Middle frontal gyrus (tissue), 1 donor: ENCODE measurements around the gene EPX.

Experiments used
- DNase-seq: peaks from one replicate; pipeline ENCODE4 v3.0.0-alpha.2; 2015; ENCODE audit warnings: low spot score; ENCODE audit errors: extremely low spot score

Gene EPX

DNA sequence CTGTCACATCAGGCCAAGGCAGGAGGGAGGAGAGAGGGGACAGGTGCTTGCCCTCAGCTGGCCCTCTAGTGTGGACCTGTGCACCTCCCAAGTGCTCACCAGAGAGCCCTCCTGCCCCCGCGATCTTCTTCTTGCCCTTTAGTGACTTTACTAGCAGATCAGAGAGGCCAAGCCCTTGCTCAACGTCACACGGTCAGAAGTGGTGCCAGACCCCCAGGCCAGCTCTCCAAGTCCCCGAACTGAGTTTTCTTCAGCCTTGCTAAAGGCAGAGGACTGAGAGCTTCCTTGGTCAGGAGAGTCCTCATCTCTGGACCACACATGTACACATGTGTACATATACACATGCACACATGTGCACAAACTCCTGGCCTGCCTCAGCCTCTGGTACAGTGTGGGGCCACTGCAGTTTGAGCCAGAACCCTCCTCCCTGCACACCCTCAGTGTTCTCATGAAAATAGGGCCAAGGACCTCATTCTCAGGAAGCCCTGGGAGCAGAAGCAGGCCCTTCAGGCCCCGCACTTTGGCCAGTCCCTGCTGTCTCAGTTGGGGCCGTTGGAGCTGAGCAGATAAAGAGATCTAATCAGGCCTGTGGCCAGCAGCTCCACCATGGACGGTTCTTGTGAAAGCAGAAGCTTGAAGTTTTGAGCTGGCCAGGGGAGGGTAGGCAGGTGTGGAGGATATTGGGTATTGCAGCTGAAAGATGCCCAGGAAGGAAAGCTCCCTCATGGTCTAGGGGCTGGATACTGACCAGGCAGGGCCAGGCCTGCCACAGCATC, 7.4 kb upstream of the EPX start:
- DNase-seq, result no peak

DNA sequence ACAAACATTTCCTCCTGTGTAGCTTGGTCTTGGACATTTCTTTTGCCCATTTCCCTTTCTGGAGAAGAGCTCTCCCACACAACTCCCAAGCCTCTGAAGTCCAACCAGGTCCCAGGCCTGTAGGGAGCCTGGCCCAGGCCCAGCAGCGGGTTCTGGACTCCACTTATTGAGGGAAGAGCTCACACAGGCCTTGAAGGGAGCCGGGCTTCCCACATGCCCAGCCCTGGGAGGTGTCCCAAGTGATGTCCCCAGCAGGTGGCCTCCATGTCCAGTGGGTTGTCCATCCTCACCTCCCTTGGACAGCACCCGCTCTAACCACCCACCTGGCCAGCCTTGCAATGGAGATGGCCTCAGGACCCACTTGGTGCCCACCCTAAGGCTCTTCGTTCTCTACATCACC, 5.9 kb upstream of the EPX start:
- no peak for DNase-seq

DNA sequence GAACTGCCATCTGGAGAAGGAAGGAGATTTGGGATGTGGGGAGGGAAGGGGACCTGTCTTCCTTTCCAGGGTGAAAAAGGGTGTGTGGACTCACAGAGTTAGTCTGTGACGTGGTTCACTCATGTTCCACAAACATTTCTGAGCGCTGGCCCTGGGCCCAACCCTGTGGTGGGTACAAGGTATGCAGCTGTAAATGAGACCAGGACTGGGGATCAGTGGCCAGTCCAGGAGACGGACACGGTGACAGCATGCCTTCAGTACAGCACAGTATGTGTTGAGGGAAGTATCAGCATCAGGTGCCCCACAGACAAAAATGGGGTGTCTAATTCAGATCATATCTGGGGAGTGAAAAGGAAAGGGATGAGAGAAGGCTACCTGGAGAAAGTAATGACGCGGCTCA, 5.5 kb upstream of the EPX start:
- DNase-seq, result no peak

DNA sequence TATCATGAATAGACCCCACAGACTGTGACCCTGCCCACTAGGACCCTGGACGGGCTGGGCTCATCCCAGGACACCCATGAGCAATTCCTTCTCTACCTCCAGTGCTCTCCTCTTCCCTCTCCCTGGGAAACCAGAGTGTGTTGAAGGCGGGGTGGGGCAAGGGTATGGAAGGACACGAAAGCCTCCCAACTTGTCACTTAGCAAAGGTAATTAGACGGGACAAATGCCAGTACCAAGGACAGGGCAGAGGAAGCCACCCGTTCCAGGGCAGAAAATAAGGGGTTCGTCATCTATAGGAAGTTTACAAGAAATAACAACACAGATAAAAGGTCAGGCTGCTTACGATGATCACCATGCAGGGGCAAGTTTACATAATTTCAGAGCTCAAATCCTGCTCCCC, 4.9 kb upstream of the EPX start:
- DNase-seq, result no peak

DNA sequence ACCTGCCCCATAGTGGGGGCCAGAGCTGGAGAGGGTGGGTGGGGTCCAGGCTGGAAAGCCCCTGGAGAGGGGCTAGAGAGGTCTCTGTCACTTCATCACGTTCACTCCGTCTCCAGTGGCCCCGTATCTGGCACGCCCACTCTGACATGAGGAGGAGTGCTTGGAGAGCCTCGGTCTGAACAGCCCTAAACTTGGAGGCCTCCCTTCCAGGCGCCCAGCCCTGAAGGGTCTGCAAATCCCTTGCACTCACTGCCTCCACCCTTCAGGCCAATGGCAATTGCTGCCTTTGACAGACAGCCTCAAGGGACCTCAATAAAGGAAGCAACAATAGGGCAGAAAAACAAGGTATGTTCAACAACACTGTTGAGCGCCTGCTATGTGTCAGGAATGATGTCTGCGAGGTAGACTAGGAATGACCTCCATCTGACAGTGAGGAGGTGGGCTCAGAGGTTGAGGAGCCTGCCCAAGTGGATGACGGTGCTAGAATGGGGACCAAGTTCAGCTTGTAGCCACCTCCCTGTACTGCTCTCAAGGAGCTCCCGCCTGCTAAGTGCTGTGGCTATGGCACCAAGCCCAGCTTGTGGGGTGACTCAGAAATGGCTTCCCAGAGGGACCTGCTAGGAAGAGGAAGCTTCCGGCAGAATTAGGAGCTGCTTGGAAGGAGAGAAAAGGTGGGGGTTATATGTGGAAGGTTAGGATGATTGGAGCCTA, 2.9 kb upstream of the EPX start:
- DNase-seq, result peak; percentile 24

DNA sequence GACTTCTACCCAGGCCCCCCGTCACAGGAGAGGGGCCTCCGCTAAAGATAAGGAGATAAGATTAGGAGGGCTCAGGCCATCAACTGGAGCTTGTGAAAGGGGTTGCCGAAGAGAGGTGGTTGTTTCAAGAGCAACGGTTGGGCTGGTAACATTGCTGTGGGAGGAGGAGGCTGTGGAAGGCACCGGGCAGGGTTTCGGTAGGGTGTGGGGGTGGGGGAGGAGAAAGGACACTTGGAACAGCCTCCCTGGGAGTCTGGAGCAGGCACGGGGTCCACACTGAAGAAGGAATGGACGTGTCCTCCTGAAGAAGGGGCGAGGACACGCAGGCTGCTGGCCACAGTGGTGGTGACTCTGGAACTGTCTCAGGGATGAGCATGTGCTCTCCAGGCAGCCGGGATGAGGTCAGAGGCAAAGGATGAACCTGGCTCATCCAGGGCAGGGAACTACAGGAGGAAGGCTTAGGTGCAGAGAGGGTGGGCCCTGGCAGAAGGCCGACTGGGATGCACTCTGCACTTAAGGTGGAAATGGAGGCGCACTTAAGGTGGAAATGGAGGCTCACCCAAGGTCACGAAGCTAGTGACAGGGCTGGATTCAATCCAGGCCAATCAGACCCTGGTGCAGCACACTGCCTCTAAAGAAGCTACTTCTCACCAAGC, 1.2 kb upstream of the EPX start:
- DNase-seq, result no peak

DNA sequence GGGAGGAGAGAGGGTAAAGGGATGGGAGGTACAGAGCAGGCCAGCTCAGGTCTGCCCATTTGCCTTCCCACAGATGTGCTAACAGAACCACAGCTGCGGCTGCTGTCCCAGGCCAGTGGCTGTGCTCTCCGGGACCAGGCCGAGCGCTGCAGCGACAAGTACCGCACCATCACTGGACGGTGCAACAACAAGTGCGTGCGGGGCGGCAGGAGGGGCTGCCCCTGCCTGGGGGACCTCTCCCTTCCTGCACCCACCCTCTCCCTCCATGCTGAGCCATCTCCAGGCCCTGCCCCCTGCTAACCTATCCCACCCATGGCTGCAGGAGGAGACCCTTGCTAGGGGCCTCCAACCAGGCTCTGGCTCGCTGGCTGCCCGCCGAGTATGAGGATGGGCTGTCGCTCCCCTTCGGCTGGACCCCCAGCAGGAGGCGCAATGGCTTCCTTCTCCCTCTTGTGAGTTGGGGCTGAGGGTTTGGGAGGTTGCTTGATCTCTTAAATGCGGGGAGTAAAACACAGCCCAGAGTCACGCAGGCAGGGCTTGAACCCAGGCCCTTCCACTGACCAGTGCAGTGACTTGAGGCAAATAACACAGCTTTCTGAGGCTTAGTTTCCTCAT, 1.2 kb downstream of the EPX start:
- no peak for DNase-seq

DNA sequence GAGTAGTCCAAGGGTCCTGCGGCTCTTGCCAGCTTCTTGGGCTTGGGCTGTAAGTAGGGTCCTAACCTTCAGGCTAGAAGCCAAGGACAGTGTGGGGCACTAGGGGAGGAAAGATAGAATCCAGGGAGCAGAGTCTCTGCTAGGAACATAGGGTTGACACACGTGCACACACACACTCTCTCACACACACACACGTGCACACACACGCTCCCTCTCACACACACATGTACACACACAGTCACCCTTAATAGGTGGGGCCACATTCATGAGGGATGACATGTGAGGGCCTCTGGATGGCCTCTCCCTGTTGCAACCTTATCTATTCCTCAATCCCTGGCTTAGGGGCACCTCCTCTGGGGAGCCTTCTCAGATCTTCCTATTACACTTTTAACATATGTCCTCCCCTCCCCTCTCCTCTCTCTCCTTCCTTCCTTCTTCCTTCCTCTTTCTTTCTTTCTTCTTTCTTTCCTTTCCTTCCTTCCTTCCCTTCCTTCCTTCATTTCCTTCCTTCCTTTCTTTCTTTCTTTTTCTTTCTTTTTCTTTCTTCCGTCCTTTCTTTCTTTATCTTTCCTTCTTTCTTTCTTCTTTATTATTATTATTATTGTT, 3.1 kb downstream of the EPX start:
- no peak for DNase-seq

DNA sequence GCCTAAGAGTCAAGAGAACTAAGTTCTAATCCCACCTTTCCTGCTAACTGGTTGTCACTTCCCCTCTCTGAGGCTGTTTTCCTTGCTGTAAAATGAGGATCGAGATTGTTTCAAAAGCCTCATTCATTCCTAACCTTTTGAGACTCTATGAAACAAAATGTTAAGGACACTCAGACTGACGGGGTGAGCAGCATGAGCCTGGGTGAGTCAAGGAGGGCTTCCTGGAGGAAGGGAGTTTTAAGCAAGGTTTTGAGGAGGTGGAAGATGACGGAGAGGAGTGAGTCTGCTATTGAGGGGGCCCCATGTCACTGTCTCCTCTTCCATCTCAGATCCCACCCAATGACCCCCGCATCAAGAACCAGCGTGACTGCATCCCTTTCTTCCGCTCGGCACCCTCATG, 4.1 kb downstream of the EPX start:
- no peak for DNase-seq

DNA sequence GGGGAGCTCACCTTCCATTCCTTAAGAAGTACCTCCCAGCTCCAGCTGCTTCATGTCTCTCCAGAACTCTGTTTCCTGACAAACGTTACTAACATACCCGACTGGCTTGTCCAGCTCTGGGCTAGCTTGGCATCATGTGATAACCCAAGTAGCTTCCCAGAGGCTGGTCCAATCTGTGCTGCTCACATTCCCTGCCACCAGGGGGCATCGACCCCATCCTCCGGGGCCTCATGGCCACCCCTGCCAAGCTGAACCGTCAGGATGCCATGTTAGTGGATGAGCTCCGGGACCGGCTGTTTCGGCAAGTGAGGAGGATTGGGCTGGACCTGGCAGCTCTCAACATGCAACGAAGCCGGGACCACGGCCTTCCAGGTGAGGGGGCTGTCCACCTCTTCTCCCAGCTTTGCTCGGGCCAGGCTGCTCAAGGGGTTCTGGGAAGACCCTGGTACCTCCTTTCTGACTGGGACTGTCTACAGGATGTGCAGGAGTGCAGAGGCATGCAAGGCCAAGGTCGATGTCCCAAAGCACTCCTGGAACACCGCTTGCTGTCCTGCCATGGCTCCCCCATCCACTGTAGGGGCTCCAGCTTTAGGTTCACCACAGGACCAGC, 7.6 kb downstream of the EPX start:
- no peak for DNase-seq

DNA sequence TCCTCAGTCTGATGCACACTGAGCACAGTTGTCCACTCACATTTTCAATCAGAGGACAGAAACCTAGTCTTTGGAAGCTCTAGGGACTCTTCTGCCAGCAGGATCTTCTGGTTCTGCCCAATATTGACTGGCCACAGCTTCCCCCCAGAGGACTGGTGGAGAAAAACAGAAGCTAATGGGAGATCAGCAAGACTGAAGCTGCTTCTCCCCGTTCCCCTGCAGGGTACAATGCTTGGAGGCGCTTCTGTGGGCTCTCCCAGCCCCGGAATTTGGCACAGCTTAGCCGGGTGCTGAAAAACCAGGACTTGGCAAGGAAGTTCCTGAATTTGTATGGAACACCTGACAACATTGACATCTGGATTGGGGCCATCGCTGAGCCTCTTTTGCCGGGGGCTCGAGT, 10.3 kb downstream of the EPX start:
- no peak for DNase-seq

DNA sequence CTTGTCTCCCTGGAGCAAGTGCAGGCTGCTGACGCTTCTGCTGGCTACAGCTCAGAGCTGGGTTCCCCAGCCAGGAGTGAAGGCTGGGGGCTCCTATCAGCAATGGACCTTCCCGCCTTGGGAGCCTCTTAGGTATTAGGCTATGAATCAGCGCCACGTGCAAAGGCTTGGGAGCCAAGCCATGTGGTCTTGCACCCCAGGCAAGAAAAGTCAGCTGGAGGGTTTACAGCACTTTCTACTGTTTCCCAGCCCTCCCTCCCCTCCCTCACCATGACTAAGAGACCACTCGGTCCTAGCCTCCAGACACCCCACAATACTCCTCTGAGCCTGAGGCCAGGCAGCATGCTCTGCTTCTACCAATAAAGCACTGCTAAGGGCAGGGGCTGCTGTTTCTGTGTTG, 12.3 kb downstream of the EPX start:
- no peak for DNase-seq

DNA sequence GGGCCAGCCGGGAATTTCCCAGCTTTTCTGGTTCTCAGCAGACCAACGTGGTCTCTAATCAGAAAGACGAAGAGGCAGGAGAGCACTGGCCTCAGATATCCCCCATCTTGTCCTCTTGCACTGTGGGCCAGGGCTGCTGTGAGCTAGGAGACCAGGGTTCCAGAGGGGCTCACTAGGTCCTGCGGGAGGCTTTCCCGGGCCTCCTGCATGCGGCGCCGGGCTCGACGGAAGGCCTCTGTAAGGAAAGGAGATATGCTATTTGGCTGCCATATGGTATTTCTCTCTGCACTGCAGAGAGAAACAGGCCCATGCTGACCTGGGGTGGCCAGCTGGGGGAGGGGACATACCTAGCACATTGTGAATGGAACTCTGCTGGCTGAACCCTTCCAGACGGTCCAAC, 13.4 kb downstream of the EPX start:
- no peak for DNase-seq

DNA sequence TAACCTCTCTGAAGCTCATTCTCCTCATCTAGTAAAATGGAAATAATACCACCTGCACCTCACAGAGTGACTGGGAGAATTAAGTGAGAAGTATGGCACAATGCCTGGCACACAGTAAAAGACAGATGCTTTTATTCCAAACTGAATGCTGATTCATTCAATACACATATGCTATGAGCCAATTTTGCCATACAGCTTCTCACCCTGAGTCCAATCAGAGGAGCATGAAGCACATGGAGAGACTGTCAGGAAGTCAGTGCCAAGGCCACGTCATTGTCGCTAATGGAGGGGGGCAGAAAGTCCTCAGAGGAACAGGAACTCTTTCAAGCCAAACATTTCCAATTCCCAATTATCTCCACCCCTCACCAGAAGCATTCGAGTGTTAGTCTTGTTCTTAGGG, 14.9 kb downstream of the EPX start:
- DNase-seq, result no peak

DNA sequence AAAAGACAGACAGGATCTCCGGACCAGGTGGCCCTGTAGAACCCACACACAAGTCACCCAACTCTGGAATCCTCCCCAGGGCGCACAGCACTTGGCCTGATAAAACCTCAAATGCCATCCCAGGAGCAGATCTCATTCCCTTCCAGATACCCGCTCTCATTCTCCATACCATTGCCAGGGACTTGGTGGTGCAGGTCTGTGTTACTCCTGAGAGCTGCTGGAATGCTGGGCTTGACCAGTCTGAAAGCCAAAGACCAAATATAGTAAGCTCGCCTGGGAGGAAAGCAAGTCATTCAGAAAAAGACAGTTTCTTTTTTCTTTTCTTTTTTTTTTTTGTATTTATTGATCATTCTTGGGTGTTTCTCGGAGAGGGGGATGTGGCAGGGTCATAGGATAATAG, 15.8 kb downstream of the EPX start:
- no peak for DNase-seq

DNA sequence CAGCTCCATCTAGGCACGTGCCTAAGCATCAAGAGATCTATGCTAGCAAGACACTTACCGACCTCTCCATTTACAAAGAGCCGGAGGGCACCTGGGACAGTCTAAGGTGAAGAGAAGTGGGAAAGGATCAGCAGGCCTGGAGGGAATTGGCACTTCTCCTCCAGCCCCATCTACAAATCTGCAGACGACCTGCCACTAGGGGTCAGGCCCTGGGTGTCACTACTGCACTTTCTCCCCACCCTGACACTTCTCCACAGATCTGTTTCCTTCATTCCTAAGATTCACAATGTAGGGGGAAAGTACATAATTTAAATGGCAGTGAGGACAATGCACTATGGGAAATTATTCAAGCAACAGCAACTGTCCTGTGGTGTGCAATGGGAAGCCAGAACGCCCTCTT, 18.4 kb downstream of the EPX start:
- no peak for DNase-seq

DNA sequence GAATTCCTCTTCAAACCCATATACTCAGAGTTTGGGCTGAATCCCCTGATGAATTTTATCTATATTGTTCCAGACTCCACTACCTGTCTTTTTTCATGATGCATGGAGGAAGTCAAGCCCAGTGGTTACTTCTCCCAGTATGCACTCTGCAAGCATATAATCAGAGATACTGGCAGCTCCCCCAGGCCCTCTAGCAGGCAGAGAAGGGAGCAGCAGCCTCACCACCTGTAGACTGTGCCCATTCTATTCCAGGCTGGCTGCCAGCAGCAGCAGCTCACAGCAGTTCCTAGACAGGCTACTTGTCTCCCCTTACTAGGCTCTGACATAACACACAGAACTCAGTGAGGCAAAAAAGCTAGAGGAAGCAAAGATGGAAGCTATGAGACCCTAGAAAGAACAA, 23.2 kb downstream of the EPX start:
- no peak for DNase-seq

DNA sequence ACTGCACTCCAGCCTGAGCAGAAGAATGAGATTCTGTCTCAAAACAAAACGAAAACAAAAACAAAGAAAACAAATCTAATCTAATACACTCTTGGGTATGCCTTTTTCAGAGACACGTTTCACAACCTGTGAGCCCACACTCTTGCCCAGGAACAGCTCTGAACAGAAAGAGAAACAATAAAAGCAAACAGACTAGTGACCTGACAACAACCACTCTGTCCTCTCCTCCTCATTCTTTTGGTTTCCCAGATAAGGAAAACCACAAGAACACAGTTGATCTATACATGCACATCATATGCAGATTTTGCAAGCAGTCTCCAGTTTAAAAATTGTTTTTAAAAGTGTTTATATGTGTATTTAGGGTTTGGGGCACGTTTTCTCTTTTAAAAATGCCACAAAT, 25.2 kb downstream of the EPX start:
- no peak for DNase-seq

DNA sequence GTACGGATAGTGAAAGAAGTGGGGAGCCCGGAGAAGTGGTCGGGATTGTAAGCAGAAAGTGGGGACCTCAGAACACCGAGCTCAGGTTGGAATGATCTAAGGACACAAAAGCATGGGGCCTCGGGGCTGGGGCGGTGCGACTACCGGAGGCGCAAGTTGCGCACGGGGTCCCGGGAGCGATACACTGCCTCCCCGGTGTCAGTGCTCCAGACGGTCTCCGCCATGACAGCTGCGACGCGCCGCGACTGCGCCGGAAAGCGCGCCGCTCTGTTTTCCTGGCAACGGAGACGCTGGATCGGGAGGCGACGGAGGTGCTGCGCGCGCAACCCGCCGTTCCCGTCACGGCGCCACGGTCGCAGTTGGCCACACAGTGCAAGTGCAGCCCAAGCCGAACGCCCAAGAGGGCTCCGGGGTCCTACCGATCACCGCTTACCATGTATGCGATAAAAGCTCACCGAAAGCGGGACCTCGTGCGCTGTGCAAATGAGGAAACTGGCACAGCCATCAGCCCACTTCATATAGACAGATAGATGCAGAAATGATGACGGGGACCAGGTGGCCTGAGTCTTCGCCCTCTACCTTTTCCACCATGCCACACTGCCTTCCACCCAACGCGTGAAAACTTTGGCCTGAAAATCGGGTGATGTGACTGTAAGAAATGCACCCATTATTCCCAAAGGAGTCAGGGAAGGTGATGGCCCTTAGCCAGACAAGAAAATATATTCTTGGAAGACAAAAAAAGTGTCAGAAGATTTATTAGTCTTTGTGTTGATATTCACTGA, 26.7 kb downstream of the EPX start, which contains the start of gene MKS1:
MKS1 (minus strand) TSS at position 249 of the 782 bp plus-strand sequence; CDS start at position 224, 25 bp downstream.
- peak; percentile 90 for DNase-seq

DNA sequence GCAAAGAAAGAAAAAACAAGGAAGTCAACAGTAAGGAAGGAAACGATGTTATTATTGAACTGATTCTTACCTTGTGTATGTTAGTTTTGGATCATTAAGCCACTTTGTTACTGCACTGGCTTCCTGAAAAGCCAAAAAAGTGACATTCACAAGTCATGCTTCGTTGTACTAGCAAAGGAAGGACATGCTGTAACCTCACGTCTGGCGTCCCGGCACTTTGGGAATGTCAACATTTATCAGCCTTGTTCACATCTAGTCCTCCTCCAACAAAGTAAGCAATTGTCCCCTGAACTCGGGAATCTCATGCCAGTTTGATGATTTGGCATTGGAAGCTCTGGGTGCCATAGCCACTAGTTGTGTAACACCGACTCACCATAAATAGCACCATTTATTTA, 27.3 kb downstream of the EPX start:
- DNase-seq, result no peak
